Lung microvascular endothelial cell (primary cell): ENCODE data around the gene UBD. TPM values are rescaled to one million over a fixed set of nuclear protein-coding genes. Genes with fewer than 3 reads are reported as not detected.

Experiments
- DNase-seq, 2 donors: peaks; one replicate each; pipeline versions ENCODE4 v3.0.0 to v3.0.0-alpha.2; 2010; ENCODE audit warnings: low read depth in 2 of 2
- total RNA-seq: library from RNA; depleted of rRNA; stranded (reverse); fragments of >200 nt; gene quantifications from 2 replicates; pipeline ENCODE4 v1.2.1, GENCODE V29; 2014

UBD gene
- total RNA-seq, 1 donor from 2014 or later: 29.2 TPM

DNA sequence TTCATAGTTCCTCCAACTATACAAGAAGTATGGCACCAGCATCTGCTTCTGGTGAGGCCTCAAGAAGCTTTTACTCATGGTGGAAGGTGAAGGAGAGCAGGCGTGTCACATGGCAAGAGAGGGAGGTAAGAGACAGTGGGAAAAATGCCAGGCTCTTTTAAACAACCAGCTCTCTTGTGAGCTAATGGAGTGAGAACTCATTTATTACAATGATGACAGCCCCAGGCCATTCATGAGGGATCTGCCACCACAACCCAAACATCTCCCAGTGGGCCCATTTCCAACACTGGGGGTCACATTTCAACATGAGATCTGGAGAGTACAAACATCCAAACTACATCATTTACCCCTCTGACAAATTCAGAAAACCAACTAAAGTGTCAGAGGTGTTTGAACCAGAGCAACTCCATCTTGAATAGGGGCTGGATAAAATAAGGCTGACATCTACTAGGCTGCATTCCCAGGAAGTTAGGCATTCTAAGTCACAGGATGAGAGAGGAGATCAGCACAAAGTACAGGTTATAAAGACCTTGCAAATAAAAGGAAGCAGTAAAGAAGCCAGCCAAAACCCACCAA, 2.2 kb upstream of the UBD start:
- DNase-seq: no peak

DNA sequence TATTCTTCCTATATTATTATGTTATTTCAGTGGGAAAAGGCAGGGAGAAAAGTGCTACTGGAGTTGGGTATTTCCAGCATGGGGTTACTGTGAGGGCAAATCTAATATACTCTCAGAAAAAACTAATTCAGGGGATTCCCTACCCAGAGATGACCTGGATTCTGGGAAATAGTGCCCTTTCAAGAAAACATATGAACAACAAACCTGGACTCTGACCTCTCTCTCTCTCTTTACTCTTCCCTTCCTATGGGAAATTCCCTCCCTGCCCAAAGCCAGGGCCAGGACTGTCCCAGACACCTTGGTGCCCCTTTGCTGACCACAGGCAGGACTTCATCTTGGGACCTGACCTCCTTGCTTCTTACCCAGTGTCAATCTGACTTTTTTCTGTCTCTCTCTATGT, 1.6 kb upstream of the UBD start:
- DNase-seq: peak; percentile 46 to 66

DNA sequence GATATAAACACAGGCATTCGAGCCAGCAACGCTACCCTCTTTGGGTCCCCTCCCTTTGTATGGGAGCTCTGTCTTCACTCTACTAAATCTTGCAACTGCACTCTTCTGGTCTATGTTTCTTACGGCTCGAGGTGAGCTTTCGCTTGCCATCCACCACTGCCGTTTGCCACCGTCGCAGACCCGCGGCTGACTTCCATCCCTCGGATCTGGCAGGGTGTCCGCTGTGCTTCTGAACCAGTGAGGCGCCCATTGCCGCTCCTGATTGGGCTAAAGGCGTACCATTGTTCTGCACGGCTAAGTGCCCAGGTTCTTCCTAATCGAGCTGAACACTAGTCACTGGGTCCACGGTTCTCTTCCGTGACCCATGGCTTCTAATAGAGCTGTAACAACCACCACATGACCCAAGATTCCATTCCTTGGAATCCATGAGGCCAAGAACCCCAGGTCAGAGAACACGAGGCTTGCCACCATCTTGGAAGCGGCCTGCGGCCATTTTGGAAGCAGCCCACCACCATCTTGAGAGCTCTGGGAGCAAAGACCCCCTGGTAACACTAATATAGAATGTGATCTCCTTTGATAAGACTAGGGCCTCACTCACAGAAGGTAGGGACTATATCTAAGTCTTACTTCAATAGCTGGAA, 973 bp downstream of the UBD start:
- DNase-seq: no peak

DNA sequence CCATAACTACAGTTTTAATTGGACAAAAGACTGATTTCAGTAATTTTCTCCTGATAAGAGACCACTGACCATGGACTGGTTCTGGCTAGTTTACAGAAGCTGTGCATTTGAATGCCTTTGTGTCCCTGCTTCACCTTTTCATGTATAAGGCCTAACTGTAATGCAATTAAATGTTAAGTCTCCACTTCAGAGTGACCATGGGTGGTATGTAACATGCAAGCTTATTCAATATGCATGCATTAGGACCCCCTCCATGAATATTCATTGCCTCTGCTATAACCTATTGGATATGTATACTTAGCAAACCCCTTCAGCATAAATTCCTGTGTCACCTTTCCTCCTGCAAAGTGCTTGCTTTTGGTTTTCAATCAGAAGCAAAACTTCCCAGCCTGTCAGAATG, 2.2 kb downstream of the UBD start:
- DNase-seq: no peak

DNA sequence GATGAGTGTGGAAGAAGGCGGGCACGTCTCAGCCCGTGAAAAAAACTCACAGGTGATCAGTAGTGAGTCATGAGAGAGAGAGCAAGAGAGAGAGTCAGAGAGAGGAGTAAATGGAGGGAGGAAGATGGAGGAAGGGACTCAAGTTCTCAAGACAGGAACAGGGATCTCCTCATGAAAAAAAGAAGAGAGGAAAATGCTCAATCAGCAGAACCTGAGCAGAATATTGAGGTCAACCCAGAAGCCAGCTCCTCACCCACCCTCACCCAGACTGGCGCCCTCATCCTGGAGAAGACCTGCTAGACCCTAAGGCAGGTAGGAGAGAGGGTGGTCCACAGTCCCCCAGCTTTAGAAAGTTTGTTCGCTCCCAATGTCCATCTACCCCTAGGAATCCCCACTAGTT, 4.8 kb downstream of the UBD start:
- DNase-seq: no peak

DNA sequence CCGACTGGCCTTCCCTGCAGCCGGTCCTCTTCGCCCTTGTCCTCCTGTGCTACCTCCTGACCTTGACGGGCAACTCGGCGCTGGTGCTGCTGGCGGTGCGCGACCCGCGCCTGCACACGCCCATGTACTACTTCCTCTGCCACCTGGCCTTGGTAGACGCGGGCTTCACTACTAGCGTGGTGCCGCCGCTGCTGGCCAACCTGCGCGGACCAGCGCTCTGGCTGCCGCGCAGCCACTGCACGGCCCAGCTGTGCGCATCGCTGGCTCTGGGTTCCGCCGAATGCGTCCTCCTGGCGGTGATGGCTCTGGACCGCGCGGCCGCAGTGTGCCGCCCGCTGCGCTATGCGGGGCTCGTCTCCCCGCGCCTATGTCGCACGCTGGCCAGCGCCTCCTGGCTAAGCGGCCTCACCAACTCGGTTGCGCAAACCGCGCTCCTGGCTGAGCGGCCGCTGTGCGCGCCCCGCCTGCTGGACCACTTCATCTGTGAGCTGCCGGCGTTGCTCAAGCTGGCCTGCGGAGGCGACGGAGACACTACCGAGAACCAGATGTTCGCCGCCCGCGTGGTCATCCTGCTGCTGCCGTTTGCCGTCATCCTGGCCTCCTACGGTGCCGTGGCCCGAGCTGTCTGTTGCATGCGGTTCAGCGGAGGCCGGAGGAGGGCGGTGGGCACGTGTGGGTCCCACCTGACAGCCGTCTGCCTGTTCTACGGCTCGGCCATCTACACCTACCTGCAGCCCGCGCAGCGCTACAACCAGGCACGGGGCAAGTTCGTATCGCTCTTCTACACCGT, 6.1 kb downstream of the UBD start:
- peak; percentile 65 to 77 for DNase-seq

DNA sequence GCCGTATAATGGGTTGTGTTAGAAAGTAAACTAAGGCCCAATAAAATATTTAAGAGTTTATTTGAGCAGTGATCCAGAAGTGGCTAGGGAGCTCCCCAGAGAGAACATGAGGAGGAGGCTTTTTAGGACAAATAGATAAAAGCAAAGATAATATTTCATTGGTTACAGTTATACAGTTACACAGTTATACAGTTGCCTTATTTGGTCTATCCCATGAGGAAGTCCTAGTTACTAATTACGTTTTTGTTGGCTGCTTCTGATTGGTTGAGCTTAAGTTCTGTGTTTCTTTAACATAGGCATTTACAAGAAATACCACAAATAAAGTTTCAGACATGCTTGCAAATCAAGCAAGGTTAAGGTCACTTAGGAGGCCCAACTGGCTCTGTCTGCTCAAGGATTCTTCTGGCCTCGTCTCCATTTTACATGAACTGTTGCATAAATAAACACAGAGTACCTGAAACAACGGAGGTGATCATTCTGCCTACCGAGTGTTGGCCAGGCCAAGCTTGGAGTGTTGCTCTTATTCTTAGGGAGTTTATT, 7.0 kb downstream of the UBD start:
- peak; percentile 77 to 85 for DNase-seq

DNA sequence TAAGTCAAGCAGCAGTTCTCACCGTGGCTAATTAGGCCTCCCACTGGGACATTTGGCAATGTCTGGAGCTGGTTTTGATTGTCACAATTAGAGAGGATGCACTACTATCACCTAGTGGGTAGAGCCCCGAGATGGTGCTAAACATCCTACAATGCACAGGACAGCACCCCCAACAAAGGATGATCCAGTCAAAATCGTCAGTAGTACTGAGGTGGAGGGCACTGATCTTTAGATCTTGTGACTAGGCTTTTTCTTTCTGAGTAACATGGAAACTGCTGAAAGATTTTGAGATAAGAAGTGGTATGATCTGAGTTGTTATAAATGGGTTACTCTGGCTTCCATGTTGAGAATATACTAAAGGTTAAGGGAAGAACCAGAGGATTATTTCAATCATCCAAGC, 12.0 kb downstream of the UBD start:
- no peak for DNase-seq

DNA sequence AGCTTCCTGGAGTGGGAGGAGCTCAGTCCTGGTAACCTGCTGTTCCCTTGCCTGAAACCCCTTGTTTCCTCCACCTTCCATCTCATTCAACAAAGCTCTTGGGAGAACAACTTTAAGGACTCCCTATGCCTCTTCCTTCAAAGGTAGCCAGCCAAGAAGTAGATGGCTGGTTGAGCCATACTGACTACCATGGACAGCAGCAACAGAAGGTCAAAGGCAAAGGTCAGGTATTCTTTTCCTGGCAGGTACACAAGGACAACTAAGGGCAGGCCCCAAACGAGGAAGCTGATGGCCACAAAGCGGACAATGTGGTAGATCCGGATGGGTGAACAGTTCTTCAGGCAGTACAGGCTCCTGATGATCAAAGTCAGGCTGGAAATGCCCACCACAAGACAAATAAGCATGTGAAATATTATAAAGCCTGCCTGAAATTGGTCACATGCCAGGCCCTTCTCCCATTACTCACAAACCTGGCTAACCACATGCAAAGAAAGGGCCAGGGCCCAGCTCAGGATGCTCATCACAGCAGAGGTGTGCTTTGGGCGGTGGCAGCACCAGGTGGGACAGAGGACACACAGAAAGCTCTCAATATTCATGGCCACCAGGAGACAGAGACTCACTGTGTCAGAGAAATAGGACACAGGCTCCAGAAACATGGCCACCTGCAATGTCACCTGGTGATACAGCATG, 21.7 kb downstream of the UBD start:
- no peak for DNase-seq

DNA sequence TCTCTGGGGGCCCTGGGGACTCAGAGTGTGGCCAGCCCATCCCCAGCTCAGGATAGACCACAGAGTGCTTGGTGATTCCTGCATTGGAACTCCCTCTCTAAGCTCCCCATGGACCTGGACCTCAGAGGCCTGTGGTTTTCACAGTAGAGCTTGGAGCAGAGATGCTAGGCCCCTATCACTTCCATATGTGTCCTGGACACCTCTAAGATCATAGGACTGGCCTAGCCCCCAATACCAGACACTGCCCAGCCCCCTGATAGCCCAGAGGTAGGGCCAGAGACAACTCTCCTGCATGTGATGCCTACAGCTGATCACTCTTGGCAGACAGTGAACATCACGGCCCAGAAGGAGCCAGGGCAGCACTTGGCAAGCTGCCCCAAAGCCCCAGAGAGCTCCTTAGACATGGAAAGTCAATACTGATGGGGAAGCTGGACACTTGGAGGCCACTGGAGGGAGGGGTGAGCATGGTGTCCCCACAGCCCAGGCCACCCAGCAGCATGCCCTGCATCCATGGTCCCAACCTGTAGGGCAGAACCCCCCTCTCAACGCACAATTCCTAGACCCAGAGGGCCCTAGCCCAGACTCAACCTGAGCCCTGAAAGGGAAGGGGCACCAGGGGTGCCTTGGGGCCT, 27.1 kb downstream of the UBD start:
- no peak for DNase-seq

DNA sequence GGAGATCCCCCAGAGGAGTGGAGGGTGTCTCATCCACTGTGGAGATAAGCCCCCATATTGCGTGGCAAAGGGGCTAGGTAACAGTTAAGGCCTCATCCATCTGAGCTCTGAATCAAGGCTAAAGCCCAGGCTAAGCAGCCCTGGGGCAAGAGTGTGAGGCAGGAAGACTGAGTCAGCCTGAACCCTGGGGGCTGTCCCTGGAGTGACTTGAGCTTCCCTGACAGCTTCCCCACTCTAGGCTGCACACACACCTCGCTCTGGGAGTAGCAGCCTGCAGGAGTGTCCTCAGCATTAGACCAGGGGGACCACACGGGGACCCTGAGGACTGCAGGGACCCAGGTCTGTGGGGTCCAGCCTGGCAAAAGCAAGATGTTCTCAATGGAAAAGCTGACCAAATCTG, 27.9 kb downstream of the UBD start:
- peak in 1 of 2 donors; percentile 73 for DNase-seq

DNA sequence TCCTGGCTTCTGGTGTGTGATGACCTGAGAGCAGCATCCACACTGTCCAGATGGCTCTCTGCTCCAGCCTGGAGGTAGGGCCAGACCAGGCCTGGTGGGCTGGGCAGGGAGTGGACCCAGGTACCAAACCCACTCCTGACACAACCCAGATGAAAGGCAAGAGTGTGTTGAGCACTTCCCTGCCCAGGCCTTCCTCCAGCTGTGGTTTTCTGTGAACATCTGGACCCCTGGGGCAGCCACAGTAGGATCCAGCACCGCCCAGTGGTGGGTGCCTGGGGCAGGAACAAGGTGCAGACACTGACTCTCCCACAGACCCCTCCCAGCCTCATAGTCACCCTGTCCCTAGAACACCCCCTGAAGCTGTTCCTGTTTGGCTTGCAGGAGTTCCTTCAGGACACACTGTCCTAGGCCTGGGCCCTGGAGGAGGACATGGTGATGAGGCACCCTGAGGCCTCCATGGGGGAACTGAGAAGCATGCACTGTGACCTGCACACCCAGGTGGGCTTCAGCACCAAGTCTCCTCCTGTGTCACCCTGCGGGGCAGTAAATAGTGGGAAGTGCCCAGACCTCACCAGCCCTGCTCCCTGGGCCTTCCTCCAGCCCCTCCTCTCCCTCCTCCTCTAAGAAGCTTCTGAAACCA, 28.7 kb downstream of the UBD start:
- no peak for DNase-seq

DNA sequence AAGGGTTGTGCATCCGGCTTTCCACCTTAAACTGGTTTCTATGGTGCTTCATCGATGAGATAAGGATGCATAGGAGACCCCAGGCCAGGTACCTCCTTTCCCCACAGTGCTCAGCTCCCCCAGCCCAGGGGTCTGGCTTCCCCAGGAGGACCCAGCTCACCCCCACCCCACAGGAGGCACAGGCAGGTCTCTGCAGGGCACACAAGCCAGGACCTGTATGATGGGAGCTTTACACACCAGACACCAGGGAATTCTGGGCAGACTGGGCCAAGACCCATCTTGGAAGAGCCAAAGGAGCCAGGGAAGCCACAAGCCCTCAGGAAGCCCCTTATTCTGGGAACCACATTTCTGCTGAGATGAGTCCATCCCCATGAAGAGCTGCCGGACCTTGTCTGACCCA, 29.6 kb downstream of the UBD start:
- DNase-seq: no peak

DNA sequence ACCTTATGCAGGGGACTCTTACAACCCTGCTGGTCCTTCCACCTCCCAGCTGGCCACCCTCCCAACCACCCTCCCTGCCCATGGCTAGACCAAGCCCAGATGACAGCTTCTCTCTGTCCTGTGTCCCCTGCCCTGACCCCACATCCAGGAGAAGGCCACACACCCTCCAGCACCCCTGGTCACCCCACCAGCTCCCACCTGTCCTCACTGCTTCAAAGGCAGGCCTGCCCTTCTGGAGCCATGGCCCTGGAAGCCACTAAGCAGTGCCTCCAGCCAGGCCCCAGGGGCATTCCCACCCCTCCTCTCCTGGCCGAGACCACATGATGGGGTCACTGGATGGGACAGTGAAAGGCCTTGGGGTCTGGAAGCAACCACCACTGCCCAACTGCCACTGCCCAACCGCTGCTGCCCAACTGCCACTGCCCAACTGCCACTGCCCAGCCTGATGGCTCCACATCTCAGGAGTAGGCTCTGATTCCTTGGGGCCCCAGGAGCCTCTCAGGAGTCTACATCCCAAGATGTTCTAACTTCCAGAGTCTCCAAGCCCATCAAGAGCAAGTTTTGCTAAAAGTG, 30.5 kb downstream of the UBD start:
- no peak for DNase-seq

DNA sequence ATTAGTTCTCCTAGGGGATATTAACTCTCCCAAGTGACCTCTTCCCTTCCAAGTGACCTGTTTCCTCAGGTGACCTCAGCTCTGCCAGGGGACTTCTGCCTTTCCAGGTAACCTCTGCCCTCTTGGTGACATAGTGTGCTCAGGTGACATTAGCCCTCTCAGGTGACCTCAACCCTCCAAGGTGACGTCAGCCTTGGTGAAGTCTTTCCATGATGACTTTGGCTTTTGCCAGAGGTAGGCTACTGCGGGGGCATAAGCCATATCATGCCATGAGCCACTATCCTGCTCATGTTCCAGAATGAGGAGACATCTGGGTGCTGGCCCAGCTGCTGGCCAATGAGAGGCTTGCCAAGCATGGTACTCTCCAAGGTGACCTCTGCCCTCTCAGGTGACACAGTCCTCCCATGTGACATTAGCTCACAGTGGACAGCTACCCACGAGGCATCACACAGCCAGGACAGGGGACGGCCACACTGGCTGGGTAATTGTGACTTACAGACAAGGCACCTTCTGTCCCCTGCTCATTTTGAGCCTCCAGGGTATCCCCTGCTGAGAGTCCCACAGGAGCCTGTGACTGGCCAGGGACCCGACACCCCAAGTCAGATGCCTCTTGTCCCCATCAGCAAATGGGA, 31.1 kb downstream of the UBD start:
- DNase-seq: no peak

DNA sequence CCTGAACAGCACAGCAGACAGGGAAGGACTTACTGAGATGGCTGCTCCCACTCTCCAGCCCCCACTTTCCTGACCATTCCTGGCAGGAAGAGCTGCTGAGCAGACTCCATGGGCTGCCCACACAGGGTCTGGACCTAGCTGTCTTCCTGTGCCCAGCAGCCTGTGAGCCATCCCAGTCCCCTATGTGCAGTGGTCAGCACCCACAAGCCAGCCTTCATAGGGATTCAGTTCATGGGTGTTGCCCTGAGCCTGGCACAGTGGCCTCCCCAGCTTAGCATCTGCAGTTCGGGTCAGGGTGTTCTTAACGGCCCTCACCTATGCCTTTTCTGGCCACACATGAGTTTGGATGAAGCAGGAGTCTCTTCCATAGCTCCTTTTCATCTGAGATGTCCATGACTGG, 32.0 kb downstream of the UBD start:
- DNase-seq: no peak

DNA sequence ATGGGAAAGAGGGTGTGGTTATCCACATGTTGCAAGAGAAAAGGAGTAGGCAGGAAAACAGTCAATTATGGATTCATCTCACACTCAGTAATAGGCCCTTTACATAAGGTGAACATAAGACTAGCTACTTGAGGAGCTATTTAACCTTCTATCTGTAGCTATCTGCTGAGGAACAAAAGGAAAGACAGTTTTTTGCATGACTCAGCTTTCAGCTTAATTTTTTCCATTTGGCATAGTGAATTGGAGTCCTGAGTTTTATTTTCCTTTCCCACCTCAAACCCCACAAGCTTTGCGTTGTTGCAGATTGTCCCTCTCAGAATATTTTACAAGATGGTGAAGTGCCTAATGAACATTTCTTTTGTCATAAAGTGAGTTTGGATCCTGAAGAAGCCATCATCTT, 32.4 kb downstream of the UBD start:
- DNase-seq: no peak

DNA sequence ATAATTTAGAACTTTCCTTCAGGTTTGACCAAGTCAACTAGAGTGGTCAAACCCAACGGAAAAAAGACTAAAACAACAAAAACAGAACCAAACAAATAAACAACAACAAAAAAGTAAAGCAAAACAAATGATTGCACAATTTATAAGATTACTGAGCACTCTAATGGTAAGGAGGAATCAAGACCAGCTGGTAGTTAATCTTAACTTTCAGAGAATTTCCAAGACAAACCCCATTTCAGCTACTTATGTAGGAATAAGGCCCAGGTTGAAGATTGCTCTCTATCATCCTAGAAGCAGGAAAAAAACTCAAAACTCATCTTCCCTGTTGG, 34.3 kb downstream of the UBD start:
- DNase-seq: no peak

DNA sequence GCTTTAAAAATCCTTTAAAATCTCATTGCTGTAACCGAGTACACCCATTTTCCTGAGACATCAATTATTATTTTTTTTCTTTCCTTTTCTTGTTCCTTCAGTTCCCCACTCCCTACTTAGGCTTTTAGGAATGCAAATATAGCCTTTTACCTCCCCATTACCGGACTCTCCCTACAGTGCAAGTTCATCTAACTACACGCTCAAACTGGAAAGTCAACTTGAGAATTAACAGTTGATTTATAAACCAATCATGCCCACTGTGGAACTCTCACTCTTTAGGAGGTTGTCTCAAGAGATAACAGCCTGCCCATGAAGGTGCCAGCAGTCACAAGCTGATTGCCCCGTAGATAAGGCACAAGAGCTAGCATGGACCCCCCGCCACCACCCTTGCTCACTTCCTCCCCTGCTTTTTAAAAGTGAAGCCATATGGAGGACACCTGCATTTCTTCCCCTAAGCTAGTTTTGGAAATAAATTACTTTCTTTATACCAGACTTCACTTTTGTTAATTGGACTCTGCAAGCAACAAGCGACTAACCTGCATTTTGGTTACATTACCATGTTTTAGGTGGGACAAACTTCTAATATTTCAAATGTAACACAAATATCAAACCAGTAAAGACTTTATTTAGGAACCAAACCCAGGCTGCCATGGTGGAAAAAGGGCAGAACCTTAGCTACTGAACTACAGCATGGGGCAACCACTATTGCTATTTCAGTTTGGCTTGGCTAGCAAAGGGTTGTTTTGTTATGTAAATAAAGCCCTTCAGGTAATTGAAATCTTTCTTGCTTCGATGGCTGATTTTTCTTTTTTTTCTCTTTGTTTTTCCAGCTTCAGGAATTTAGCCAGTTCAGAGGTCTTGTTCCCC, 34.9 kb downstream of the UBD start:
- no peak for DNase-seq

DNA sequence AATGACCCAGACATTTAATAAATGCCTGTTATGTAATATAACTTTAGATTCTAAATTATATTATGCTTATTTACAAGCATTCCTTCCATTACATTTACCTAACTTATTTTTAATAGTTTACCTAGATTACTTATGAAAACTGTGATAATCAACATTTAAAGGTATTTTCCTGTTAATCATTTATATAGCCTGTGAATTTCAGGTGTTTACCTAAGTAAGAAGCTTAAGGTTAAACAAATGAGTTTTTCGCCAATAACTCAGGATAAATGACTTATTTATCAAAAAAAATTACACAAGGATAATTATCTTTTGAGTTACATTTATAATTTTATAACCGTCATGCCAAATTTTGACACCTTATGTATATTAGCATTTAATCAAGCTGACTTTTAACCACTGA, 35.5 kb downstream of the UBD start:
- DNase-seq: no peak
